CD14-positive monocyte (primary cell): ENCODE measurements around the gene SUSD6. TPM values are rescaled to one million over a fixed set of nuclear protein-coding genes. Genes with fewer than 3 reads are reported as not detected.
A peak's percentile ranks its signal among the peaks of the same experiment; 100 is the strongest.
"Not testable (repeated sequence)": the region's sequence is repeated elsewhere in the genome, so short reads cannot be mapped to it uniquely, and the experiment has no call there.

Source experiments
- DNase-seq, 3 donors: peaks; one replicate each; pipeline ENCODE4 v3.0.0-alpha.2; 2011 to 2022
- H2AFZ ChIP-seq: 2 replicates; pipeline ENCODE4 v1.6.0; 2012; ENCODE audit warnings: mild to moderate bottlenecking, low read depth, low read length, inconsistent platforms; ENCODE audit not compliant: insufficient read depth, poor library complexity, severe bottlenecking
- H3K27ac ChIP-seq, 2 donors: 1 replicate in 1 of 2; 2 replicates in 1 of 2; pipeline ENCODE4 v1.5.1; 2012 to 2013; ENCODE audit warnings: low read length in 2 of 2, control low read depth in 1 of 2, inconsistent platforms in 1 of 2, low read depth in 1 of 2, mild to moderate bottlenecking in 1 of 2
- H3K27me3 ChIP-seq, 2 donors: one replicate each; pipeline versions ENCODE4 v1.6.0 to v1.6.1; 2011 to 2013; ENCODE audit warnings: low read length in 2 of 2; ENCODE audit not compliant: control insufficient read depth in 2 of 2, insufficient read depth in 2 of 2
- H3K36me3 ChIP-seq, 2 donors: replicated peaks in 1 of 2; 1 replicate in 1 of 2; 2 replicates in 1 of 2; pipeline versions ENCODE4 v1.5.1 to v1.6.1; 2012 to 2013; ENCODE audit warnings: low read length in 2 of 2, control low read depth in 1 of 2, inconsistent platforms in 1 of 2, mild to moderate bottlenecking in 1 of 2; ENCODE audit not compliant: insufficient read depth in 2 of 2, control insufficient read depth in 1 of 2
- H3K4me1 ChIP-seq, 2 donors: 1 replicate in 1 of 2; 2 replicates in 1 of 2; pipeline versions ENCODE4 v1.5.1 to v1.6.1; 2012 to 2013; ENCODE audit warnings: low read length in 2 of 2, control low read depth in 1 of 2, inconsistent platforms in 1 of 2, mild to moderate bottlenecking in 1 of 2, moderate library complexity in 1 of 2; ENCODE audit not compliant: insufficient read depth in 2 of 2, control insufficient read depth in 1 of 2
- H3K4me2 ChIP-seq: replicated peaks from 2 replicates; pipeline ENCODE3; 2012; ENCODE audit warnings: low read length, moderate library complexity, mild to moderate bottlenecking; ENCODE audit not compliant: poor library complexity, severe bottlenecking; ENCODE audit errors: extremely low read depth
- H3K4me3 ChIP-seq, 3 experiments: fragments of 200-600 bp in 1 of 3; sonication (generic) in 1 of 3; replicated peaks in 1 of 3; 1 replicate in 2 of 3; 2 replicates in 1 of 3; pipeline ENCODE4 v1.5.1; 2011 to 2013; ENCODE audit warnings: low read length in 3 of 3, mild to moderate bottlenecking in 3 of 3, control low read depth in 2 of 3, low read depth in 2 of 3, inconsistent platforms in 1 of 3, moderate library complexity in 1 of 3
- H3K79me2 ChIP-seq: 2 replicates; pipeline ENCODE4 v1.6.0; 2012; ENCODE audit warnings: mild to moderate bottlenecking, control low read depth, inconsistent platforms, low read length, moderate library complexity; ENCODE audit not compliant: insufficient read depth
- H3K9ac ChIP-seq: 2 replicates; pipeline ENCODE4 v1.6.0; 2017; ENCODE audit warnings: low read length, mild to moderate bottlenecking; ENCODE audit not compliant: insufficient read depth, poor library complexity, severe bottlenecking
- H3K9me3 ChIP-seq, 2 donors: replicated peaks in 1 of 2; 1 replicate in 1 of 2; 2 replicates in 1 of 2; pipeline versions ENCODE4 v1.5.1 to v1.6.1; 2012 to 2013; ENCODE audit warnings: low read length in 2 of 2, control low read depth in 1 of 2; ENCODE audit not compliant: control insufficient read depth in 1 of 2, insufficient read depth in 1 of 2
- H4K20me1 ChIP-seq: 2 replicates; pipeline ENCODE4 v1.6.0; 2012; ENCODE audit warnings: mild to moderate bottlenecking, low read length, control low read depth, moderate library complexity; ENCODE audit not compliant: insufficient read depth
- H3K27ac Mint-ChIP-seq, 7 donors: one replicate each; pipeline ENCODE4 v1.8.0; 2020; ENCODE audit warnings: mild to moderate bottlenecking in 7 of 7, mixed read lengths in 7 of 7, moderate library complexity in 6 of 7, inconsistent platforms in 2 of 7
- H3K27me3 Mint-ChIP-seq, 3 donors: one replicate each; pipeline ENCODE4 v1.8.0; 2021 to 2022; ENCODE audit warnings: low read depth in 3 of 3, mild to moderate bottlenecking in 3 of 3, mixed read lengths in 3 of 3, moderate library complexity in 3 of 3, inconsistent platforms in 1 of 3
- H3K36me3 Mint-ChIP-seq, 2 donors: one replicate each; pipeline ENCODE4 v1.8.0; 2020; ENCODE audit warnings: mixed read lengths in 2 of 2, inconsistent platforms in 1 of 2, mild to moderate bottlenecking in 1 of 2
- H3K4me1 Mint-ChIP-seq: one replicate; pipeline ENCODE4 v1.8.0; 2020; ENCODE audit warnings: mild to moderate bottlenecking, mixed read lengths
- H3K4me3 Mint-ChIP-seq, 2 donors: one replicate each; pipeline ENCODE4 v1.8.0; 2020; ENCODE audit warnings: mild to moderate bottlenecking in 2 of 2, mixed read lengths in 2 of 2, moderate library complexity in 1 of 2
- H3K9me3 Mint-ChIP-seq, 7 donors: one replicate each; pipeline ENCODE4 v1.8.0; 2020 to 2022; ENCODE audit warnings: mixed read lengths in 7 of 7, mild to moderate bottlenecking in 6 of 7, moderate library complexity in 6 of 7, inconsistent platforms in 2 of 7
- CTCF ChIP-seq: fragments of 200-600 bp; IDR thresholded peaks from one replicate; pipeline ENCODE4 v1.8.0; 2022; ENCODE audit warnings: antibody characterized with exemption, mild to moderate bottlenecking
- WGBS: methylation state at CpG from one replicate; pipeline ENCODE4 v1.1.5; 2013; ENCODE audit warnings: missing lambda C conversion rate; ENCODE audit not compliant: insufficient coverage; 5-methylcytosine and 5-hydroxymethylcytosine counted together
- intact Hi-C, 2 donors: fragments of 100-400 bp; cut with micrococcal nuclease; formaldehyde crosslinking; loops; one replicate each; pipeline versions ENCODE4 v1.15.0 to v1.15.1; 2023
- polyA plus RNA-seq, 3 donors: library from polyadenylated mRNA; depleted of rRNA in 1 of 3; unstranded in 2 of 3; stranded (reverse) in 1 of 3; fragments of 300-500 nt in 2 of 3; fragments of >200 nt in 1 of 3; fragmentation: Illumina TruSeq in 2 of 3; gene quantifications; 1 replicate in 2 of 3; 2 replicates in 1 of 3; pipeline ENCODE4 v1.2.3, GENCODE V29; 2012 to 2021

The SUSD6 gene
- polyA plus RNA-seq, 3 donors = 17.3 to 81.8 (median 30.1) TPM

GRCh38 chr14:69698572-69698971, 87.2 kb downstream of the SUSD6 start:
- Histone ChIP-seq H3K9ac (no peak overlapping the region), H3K9me3 (no peaks in the 10 kb centered on the region), H3K36me3 (no peaks in the 10 kb centered on the region), H3K4me1 (peaks cover 91 to 97% of the 10 kb centered on the region in 2 donors), H3K27me3 (no peaks in the 10 kb centered on the region), H3K4me3 (no peak overlapping the region), H3K27ac (no peak overlapping the region), H2AFZ (no peak overlapping the region), H3K4me2 (no peak overlapping the region), H3K79me2 (peaks cover 100% of the 10 kb centered on the region), H4K20me1 (peaks cover 100% of the 10 kb centered on the region)
- intact Hi-C loops = no loop called here
- Mint-ChIP-seq H3K27ac (peak overlapping the region in 3 of 7 donors; percentile 0 to 69 (median 38)), H3K9me3 (peaks cover 0 to 2% (median 0%) of the 10 kb centered on the region in 7 donors), H3K4me3 (no peak overlapping the region), H3K4me1 (peaks cover 100% of the 10 kb centered on the region), H3K36me3 (peaks cover 10 to 16% of the 10 kb centered on the region in 2 donors), H3K27me3 (peaks cover 0 to 1% (median 0%) of the 10 kb centered on the region in 3 donors)
- TF ChIP-seq CTCF = no peak
- 95% methylated on average over 3 of the region's 3 CpGs for WGBS
- DNase-seq = no peak

GRCh38 chr14:69699243-69699642, 87.8 kb downstream of the SUSD6 start:
- H3K4me2 ChIP-seq, DNase-seq, intact Hi-C loops, H3K9me3 Mint-ChIP-seq, H2AFZ ChIP-seq, H3K36me3 ChIP-seq, H3K27me3 Mint-ChIP-seq, H3K4me3 ChIP-seq, H3K9ac ChIP-seq, H3K4me3 Mint-ChIP-seq, H3K9me3 ChIP-seq, H3K27ac ChIP-seq, H3K27me3 ChIP-seq: not testable (repeated sequence)
- Mint-ChIP-seq H3K27ac (peak overlapping the region in 3 of 7 donors; percentile 9 to 26 (median 20)), H3K4me1 (peaks cover 100% of the 10 kb centered on the region), H3K36me3 (peaks cover 17 to 22% of the 10 kb centered on the region in 2 donors)
- H4K20me1 ChIP-seq = peaks cover 100% of the 10 kb centered on the region
- 98% methylated on average over 5 of the region's 6 CpGs for whole genome bisulfite sequencing
- peaks cover 91 to 97% of the 10 kb centered on the region in 2 donors for H3K4me1 ChIP-seq
- peaks cover 100% of the 10 kb centered on the region for H3K79me2 ChIP-seq
